GM18870 (cell line): ENCODE results near the gene ANO10.

ENCODE experiments used
- ATAC-seq: cut with Tn5 transposase; IDR thresholded peaks from one replicate; pipeline ENCODE4 v1.9.1; 2021; ENCODE audit warnings: moderate library complexity; ENCODE audit not compliant: unreplicated experiment

Gene ANO10

DNA sequence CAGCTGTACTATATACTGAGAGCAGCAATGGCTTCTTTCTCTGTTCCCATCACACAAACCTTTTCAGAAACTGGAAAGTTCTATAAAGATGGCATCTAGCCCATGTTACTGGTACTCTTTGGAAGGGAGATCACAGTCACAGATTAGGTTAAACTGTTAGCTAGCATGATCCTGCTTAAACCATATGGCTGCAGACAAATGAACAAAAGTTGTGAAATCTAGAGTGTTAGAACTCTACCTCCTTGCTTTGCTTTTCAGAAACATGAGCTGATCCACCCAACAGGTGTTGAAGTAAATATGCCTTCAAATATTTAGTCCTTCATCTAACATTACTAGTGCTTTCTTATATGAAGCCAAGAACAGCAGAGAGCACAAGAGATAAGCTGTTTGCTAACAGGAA, 232.9 kb downstream of the ANO10 start:
- no peak for ATAC-seq

DNA sequence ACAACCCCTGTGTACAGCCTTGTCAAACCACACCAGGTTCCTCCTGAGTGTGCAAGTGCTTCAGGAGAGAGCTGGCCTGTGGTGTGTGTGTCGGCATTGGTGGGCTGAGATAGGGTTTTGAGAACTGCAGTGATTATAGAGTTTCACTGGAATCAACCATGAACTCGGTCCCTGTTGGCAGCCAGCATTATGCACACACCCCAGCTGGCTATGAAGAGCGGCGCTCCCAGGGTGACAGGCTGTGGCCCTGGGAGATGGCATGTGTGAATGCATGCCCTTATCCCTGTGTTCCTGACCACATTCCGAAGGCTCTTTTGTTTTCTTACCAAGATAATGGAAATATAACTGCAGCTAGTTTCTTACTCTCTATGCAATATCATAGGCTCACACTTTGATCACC, 233.6 kb downstream of the ANO10 start:
- ATAC-seq, result no peak

DNA sequence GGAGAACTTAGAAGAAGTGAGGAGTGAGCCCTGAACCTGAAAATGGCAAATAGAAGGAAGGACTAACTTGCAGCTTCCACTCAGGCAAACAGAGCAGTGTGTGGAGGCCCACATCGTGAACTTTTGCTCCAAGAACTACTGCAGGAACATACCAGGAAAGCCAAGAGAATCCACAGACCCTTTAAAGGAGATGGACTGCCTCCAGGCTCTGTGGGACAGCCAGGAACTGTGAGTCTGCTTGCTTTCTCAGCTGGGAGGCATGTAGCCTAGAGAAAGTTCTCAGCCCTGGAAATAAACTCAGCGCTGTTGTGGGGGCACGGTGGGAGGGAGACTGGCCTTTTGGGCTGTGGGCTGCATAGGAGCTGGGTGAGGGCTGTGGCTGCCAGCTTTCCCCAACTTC, 242.5 kb downstream of the ANO10 start:
- no peak for ATAC-seq

DNA sequence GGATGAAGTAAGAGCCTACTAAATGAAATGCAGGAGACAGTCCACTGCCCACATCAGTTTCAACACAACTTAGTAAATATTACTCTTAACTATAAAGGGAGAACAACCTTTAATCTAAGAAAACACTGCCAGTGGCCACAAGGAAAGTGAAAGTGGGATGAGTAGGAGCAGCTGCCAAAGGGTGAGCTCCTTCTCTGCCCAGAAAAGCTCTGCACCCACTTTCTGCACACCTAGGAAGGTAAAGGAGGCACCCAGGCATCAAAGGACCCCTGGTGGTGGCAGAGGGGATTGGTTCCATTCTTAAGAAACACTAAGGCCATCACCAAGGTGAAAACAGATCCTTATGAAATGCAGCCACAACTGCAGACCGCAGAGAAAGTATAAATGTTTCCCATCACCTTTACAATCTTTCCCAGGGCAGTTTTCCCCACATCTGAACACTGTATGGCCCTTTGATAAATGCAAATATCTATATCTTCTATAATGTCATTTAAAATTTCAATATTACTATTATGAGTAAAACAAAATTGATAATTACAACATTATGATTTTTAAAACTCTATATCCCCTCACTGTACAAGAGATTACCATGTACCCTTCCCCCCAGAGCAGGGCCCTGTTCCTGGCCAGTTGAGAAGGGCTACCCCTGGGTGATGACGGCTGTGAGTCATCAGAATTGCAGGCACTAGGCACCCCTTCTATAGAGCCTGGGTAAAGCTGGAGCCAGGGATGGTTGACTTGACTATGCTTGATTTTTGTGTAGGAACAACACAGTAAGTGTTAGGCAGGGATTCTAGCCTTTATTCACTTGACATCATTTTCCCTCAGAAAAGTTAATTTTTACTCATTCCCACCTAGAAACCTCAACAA, 243.5 kb downstream of the ANO10 start:
- ATAC-seq, result no peak

DNA sequence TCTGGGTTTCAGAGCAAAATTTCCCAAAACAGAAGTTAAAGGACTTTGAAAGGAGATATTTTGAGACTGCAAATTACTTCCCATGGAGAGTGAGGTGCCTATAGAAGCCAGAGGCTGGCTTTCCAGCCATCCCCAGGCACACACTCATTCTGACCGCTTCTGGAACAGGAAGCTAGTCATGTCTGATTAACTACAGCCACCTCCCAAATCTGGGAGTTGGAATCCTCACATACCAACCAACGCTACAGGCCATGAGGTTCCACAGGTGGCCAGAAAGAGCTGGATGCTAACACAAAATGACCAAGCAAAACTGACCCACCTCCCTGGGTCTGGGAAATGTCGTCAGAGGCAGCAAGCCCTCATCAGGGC, 248.3 kb downstream of the ANO10 start:
- no peak for ATAC-seq

DNA sequence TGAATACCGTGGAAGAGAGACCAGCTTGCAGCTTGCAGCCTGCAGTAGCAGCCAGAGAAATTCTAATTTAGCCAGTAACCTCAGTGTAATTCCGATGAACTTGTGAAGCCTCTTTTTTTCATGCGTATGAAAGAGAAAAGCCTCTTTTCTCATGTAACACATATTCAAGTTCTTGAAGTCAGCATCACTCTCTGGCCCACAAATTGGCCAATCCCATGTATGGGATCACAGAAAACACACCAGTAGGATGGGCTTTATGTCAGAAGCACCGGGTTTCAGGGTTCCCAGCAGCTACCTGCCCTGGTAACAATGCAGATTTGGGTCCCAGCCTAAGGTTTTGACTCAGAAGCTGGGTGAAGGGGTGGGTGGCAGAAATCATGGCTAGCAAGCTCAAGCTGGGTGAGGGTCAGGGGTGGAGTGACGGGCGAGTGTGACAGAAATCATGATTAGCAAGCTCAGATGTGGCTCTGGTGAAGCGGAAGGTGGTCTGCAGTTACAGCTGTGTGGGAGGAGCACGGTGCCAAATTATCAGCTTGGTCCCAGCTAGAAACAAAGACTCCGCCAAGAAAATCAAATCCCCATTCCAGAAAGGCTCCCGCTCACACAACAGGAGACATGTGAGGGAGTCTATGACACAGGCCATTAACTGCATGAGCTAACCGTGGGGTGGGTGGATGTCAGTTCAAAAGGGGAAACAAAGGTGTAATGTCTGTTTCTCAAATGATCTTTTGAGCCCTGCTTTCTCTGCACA, 248.8 kb downstream of the ANO10 start:
- no peak for ATAC-seq

DNA sequence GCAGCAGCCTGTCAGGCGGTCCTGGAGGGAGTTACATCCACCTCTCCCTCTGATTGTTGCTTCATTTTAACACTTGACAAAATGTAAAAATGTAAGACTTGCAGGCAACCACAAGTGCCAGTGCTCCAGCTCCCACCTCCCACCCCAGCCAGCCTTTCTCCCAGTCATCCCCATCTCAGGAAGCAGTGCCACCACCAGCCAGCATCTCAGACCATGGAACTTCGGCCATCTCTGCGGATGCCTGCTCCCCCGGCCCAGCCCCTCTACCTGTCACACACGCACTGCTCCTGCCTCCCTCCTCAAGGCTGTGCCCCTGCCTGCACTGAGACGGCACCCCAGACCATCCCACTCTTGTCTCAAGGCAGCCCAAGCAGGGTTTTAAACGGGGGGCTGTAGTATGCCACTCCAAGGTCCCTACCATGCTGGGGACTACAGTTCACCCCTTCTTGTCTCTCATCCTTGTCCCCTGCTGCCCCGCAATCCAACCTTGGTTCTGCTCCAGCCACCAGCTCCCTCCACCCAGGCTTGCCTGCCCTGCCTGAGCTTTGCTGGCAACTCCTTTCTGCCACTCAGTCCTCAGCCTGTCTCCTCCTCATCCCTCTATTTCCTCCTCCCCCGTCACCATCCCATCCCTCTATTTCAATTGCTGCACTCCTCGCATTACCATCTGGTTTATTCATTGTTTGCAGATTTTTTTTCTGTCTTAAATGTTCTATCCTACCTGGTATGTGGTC, 249.6 kb downstream of the ANO10 start:
- ATAC-seq, result no peak

DNA sequence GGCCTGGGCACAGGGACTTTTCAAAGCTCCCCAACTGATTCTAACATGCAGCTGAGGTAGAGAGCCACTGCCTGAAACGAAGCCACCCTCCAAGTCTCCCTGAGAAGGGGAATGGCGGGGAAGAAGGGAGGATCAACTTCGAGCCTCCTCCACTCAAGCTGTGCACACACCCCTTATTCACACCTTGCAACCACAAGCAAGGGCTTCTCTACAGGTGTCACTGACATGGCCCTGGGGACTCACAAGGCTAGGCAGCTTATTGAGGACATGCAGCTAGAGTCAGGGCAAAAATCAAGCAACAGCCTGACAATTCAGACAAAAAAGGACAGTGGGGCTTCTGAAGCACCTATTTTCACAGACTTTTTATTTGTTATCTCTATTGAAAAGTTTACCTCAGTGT, 250.3 kb downstream of the ANO10 start:
- ATAC-seq, result no peak

DNA sequence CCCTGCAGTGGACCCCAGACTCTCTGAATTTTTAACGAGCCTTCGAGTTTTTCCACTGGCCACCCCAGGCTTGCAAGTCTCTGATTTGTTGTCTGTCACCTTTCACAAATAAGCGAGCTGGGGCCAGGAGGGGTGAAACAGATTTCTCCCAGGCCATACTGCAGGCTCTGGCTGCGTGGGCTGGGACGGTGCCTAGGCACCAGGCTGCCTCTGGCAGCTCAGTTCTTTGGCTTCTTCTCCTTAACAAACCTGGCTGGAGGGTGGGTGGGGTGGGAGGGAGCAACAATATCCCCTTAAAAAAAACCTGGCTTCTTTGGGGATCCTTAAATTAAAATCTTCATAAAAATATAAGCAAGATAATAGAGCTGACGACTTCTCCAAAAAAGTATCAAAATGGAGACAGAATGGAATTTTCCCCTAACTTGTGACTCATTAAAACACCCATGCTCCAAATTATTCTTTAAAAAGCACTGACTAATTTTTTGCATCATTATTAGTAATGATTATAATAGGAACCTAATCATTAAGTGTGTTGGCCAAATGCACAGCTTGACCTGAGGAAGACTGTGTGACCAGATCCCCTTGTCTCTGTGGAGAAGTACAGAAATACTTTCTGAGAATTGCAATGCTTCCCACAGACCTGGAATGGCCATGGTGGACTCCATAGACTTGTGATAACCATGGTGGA, 251.4 kb downstream of the ANO10 start:
- no peak for ATAC-seq

DNA sequence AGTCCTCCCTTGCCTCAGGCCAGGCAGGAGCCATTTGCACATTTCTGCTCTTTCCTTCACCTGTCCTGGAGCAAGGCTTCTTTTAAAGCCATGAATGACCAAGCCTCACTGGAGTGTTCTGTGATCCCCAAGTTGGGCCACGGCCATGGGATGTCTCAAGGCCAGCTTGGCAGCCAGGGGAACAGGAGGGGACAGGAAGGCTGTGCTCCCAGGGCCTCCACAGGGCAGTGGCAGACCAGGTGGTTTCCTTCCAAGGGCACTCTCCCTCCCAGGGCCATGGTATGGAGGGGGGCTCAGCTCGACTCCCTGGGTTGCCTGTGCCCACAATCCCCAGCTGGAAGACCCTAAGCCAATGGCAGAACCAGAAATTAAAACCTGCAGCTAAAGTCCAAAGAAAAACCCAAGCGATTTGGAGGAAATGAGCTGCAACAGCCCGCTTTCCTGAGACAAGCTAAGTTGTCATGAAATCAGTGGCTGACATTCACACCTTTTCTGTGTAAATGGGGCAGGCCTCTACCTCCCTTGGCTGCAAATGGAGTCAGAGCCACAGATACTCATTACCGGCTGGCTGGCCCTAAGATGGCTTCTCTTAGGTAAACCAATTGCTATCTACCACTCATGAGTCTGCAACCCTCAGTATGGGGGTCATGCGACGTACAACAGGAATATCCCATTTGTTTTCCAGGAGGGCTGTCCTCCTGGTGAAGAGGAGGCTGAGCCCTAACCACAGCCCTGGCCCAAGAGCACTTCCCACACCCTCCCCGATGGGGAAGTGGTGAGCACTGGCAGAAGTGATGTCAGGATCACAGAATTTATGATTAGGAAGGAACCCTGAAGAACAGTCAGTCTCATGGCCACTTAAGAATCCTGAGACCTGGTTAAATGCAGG, 252.2 kb downstream of the ANO10 start:
- ATAC-seq, result no peak

DNA sequence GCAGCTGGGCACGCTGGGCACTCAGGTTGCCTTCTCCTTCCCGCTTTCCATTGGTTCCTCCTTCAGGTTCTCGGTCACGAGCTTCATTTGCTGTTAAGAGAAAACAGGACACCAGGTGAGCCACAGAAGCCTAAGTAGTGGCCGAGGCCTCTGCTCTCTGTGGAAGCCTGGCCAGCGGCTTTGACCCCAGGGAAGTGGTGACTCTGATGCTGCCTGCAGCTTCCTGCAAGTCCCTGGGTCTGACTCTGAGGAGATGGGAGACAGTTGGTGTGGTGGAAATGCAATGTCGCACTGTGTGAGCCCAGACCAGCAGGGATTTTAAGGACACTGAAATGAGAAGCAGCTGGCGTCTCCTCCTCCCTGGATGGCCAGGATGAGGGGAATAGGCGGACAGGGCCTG, 254.9 kb downstream of the ANO10 start:
- ATAC-seq, result no peak

DNA sequence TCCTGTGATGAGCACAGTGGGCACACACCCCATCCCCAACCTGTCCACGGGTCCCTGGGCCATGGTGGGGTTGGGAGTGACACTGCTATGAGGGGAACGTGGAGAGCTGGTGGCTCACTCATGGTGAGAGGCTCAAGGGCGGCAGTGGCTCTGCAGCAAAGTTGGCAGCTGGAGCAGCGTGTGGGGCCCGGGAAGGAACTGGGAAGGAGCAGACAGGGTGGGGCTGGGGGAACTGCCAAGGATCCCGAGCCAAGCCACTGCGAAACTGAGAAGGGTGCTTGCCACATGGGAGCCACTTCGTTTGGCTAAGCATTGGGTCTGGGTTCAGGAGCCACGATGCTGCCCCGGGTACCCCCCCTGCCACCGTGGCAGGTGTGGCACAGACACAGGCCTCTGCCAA, 255.3 kb downstream of the ANO10 start:
- ATAC-seq, result no peak

DNA sequence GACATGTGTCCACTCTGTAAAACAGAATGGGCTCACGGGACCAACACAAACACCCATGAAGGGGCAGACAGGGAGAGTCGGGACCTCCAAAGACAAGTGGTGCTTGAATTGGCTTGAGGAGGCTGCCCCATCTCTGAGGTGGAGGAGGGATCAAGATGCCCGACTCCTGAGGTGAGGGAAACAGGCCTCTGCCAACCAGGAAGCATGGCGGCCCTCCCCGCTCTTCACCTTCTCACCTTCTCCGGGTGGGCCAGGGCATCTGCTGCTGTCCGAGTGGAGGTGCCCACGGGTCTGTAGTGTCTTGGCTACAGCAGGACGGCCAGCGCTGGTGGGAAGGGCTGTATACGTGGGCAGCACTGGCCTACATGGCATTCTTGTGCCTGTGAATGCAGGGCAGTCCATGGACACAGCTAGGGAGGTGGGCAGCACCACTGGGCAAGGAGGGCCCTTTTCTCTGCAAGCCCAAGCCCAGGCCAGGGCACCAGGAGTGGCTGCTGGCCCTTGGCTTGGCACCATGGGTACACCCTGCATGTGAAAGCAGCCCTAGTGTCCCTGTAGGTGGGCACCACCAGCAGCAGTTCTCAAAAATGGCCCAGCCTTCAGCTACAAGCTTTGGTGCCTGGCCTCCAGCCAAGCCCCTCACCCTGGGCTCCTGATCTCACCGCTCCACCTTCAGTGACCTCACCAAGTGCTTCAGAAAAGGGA, 256.1 kb downstream of the ANO10 start:
- ATAC-seq, result no peak

DNA sequence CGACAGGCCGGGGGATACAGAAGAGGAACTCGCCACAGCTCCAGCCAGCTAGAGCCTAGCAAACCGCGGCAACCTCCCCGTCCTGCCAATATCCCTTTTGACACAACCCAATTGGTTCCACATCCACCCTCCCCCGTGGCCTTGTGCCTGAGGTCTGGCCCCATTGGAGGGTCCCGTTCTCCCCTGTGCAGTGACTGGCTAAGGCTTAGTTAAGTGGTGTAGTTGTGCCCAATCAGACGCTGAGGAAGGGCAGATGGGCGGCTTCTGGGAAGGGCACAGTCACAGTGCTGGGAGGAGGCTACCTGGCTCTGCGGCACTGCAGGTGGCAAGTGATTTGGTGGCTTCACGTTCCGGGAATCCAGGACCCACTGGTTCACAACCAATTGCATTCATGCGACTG, 256.9 kb downstream of the ANO10 start:
- no peak for ATAC-seq

DNA sequence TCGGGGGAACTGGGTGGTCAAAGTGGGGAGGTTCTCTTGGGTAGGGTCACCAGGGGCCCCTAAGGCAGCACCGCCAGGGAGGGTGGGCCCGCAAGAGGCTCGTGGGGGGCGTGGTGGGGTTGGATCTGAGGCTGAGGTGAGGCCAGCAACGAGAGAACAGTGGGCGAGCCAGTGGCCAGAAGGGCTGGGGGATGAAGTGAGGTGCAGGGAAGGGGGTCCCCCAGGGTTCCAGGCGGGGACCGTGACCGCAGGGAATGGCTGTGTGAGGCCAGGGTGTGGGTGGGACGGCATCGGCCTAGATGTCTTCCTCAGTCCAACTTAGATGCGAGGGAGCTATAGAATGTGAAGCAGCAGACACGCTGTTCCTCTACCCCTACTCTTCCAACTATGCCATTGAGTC, 257.3 kb downstream of the ANO10 start:
- no peak for ATAC-seq

DNA sequence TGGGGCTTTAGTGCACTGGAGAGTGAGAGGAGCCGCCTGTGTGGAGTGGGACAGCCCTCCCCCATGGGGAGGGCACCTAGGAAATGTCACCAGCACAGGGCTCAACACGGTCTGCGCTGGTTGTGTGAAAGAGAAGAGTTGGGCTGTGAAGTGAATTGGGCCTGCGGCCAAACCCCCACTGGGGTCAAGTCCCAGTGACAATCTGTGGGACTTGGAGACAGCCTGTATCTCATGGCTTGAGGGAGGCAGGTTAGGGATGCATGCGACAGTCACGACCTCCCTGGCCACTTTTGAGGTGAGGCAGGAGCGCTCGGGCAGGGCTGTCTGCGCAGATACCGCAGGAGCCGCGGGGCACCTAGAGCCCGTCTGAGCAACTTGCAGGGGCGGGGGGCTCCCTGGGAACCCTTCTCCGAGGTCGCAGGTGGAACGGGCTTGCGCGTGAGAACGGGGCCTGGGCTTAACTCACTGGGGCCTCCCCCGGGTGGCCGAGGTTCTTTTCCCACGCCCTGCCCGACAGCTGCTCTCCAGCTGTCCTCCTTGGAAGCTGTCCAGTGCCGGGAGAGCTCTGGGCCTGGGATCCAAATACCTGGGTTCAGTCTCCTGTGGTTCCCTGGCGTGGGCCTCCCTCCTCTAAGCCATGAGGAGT, 258.1 kb downstream of the ANO10 start:
- ATAC-seq, result no peak

DNA sequence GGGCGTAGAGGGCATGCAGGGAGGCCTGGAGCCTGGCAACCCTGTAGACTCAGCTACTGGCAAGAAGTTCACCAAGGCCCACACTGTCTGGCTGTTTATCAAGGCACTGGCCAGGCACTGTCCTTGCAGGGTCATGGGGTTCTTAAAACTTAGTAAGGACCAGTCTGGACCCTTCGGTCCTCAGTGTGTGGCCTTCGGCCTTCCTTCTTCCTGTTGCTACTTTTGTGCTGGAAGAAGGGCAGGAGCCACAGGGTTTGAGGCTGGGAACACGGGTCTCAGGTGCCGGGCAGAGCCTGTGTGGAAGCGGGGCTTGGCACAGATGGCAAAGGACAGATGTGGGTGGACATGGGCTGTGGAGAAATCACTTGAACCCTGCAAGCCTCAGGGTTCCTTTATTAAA, 258.9 kb downstream of the ANO10 start:
- no peak for ATAC-seq

DNA sequence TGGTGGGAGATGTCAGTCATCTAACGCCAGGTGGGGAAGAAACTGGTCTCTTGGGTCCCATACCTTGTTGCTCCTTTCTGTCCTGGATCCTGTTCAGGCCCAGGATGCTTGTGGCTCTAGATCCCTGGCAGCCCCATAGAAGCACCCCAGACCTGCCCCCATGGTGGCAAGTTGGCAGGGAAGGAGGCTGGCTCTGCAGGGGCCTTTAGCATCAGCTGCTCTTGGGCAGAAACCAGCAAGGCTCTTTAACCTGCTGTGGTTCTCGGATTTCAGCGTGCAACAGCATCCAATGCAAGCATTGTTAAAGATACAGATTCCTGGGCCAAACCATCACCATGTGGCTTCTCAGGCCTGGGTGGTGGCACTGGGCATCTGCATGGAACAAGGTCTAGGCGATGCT, 259.6 kb downstream of the ANO10 start:
- no peak for ATAC-seq

DNA sequence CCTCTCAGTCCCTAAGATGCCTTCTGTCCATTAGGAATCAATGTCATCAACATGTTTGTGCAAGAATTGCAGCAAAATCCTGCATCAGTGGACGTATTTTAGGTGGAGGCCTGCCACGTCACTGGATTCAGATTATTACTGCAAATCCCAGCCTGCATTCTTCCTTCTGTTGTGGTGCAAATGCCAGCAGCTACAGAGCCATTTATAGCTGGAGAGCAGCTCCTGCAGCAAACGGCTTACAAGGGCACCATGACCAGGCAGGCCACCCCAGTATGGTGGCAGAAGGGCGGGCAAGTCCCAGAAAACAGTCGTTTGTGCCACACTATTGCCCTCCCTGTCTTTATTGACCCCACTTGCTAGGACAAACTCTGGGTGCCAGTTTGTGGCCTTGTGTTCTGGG, 260.7 kb downstream of the ANO10 start:
- no peak for ATAC-seq
